Cardiac atrium fibroblast (primary cell): ENCODE results near the gene CISTR. TPM values are rescaled to one million over a fixed set of nuclear protein-coding genes. Genes with fewer than 3 reads are reported as not detected.

ENCODE experiments used
- total RNA-seq: library from RNA; depleted of rRNA; stranded (reverse); fragments of >200 nt; gene quantifications from 2 replicates; pipeline ENCODE4 v1.2.3, GENCODE V29; 2015

CISTR gene
- total RNA-seq: not detected in 2 replicates

DNA sequence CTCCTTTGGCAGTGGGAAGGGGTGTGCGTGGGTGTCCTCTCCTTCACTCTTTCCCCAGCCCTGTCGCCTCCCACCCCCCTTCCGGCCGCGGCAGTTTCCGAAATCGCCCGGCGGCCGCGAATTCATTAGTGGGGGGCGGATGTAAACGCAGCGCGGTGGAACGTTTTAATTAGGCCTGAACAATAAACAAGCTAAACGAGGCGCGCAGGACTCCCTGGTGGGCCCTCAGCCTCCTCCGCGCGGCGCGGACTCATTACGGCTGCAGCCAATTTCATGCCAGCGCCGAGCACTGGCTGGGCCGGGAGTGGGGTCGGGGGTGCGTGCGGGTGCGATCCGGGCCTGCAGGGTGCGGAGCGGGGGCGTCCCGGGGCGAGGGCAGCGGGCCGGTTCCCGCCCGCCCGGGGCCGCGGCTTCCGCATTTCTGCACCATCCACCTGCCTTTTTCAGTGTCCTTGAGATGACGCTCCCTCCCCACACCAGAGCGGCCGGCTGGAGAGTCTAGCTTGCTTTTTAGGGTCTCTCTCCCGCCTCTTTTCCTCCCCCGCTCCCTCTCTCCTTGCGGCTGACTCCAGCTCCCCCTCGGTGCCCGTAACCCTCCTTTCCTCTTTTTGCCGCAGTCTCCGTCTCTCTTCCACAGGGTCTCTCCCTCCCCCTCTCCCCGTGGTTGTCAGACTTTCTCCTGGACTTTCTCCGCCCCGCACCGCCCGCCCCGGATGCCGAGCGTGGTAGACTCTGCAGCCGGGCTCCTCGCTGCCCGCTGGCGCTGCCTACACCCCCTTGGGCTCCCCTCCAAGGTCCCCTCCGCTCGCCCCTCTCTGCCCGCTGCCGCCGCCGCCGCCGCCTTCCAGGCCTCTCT, at the start of gene CISTR:
Gene CISTR (minus strand): TSS at position 644 of the 856 bp plus-strand sequence.

DNA sequence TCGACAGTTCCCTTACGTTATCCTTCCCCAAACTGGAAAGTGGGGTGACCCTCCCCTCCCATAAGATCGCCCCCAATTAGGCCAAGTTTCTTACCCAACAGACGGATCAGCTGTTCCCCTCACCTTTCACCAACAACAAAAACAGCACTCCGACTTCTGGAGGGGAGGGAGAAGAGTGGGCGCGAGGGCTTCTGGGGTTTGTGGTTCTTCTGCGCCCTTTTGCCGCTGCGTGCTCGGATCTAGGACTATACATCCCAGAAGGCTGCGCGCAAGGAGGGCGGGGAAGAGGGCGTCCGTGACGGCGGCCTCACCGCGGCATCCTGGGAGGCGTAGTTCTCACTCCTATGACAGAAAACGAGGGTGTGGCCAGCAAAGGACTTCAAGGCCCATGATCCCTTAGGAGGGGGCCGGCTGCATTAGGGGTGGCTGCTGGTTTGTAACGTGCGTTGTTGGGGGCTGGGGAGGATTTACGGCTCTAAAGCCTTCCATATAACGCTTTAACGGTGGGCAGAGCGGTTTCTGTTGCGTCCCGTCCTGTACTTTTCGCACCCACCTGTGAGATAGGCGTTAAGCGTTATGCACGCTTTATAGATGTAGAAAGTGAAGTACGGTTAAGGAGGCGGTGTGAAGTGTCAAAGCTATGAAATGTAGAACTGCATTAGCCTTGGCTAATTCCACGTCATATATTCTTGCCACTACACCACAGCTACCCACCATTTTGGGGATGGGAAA, 24.3 kb downstream of the CISTR start, which contains the start of gene CALCOCO1:
Gene CALCOCO1 (minus strand): TSS at position 143 of the 732 bp plus-strand sequence. CDS start 2,210 bp downstream, outside the sequence.

Other genes with a start within 250 kb of the CISTR start
- gene NPFF, start 244.5 kb downstream of the CISTR start, total RNA-seq: not detected in 2 replicates
- 12.6 and 19.9 TPM in 2 replicates for gene ATF7, start 125.6 kb downstream of the CISTR start, total RNA-seq
- gene ATP5MC2, start 75.9 kb downstream of the CISTR start, total RNA-seq: 293 and 344 TPM in 2 replicates
- 79.5 and 83.9 TPM in 2 replicates for gene CALCOCO1, start 24.5 kb downstream of the CISTR start, total RNA-seq
- not detected in 2 replicates for gene HOXC13, start 186.9 kb upstream of the CISTR start, total RNA-seq
- gene HOXC12, start 202.9 kb upstream of the CISTR start, total RNA-seq: not detected in 2 replicates
- not detected in 2 replicates for gene HOXC11, start 221.1 kb upstream of the CISTR start, total RNA-seq
- gene HOTAIR, start 223.0 kb upstream of the CISTR start, total RNA-seq: not detected in 2 replicates
- gene HOXC10, start 233.2 kb upstream of the CISTR start, total RNA-seq: not detected in 2 replicates
- gene HOXC9, start 248.2 kb upstream of the CISTR start, total RNA-seq: not detected in 2 replicates